Activated CD4-positive, CD25-positive, alpha-beta regulatory T cell treated with anti-CD3 and anti-CD28 coated beads, Interleukin-2, amount 50 U/mL, for 16 hours (primary cell): Measurements from ENCODE around the gene GABBR2.

Source experiments
- DNase-seq: peaks from one replicate; pipeline ENCODE4 v3.0.0-alpha.2; 2020; ENCODE audit warnings: low read depth, low spot score

The GABBR2 gene

GRCh38 chr9:98721643-98722042 lies 12.9 kb upstream of the GABBR2 start:
- no peak for DNase-seq

- DNase-seq, result no peak
These were observed 11.7 kb upstream of the GABBR2 start for GRCh38 chr9:98720402-98720801.

DNA sequence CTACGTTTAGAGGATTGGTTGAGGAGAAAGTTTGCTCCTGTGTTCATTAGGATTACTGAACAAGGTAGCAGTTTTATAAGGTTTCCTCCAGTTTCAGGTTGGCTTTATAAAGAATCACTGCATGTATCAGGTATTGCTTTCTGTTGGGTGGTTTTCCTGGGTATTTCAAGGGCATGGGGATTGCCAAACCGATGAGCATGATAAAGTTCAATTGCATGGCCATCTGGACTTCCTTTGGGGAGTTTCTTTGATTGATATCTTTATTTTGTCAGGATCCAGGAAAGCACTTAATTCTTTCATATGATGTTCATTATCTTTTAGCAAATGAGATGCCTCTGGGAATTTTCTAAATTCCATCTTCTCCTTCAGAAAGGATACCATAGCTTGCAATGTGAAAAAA lies 10.3 kb upstream of the GABBR2 start:
- no peak for DNase-seq

DNA sequence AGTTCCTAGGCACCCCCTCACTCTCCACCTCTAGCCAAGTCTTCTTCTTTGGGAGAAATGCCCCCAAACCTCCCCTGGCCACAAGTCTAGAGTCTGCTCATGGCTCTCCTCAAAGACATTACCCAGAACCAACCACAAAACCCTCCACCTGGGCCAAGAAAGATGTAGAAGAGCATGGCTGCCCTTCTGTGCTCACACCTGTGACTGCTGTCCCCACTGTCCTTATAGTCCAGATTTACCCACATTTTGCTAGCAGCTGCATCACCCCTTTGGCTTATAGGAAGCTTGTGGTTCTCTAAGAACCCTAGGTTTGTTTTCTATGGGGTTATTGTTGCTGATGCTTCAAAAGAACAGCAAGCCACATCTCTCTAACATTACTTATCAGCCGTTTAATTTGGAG lies 6.1 kb upstream of the GABBR2 start:
- DNase-seq, result no peak

GRCh38 chr9:98712987-98713386 lies 4.3 kb upstream of the GABBR2 start:
- DNase-seq, result no peak

DNA sequence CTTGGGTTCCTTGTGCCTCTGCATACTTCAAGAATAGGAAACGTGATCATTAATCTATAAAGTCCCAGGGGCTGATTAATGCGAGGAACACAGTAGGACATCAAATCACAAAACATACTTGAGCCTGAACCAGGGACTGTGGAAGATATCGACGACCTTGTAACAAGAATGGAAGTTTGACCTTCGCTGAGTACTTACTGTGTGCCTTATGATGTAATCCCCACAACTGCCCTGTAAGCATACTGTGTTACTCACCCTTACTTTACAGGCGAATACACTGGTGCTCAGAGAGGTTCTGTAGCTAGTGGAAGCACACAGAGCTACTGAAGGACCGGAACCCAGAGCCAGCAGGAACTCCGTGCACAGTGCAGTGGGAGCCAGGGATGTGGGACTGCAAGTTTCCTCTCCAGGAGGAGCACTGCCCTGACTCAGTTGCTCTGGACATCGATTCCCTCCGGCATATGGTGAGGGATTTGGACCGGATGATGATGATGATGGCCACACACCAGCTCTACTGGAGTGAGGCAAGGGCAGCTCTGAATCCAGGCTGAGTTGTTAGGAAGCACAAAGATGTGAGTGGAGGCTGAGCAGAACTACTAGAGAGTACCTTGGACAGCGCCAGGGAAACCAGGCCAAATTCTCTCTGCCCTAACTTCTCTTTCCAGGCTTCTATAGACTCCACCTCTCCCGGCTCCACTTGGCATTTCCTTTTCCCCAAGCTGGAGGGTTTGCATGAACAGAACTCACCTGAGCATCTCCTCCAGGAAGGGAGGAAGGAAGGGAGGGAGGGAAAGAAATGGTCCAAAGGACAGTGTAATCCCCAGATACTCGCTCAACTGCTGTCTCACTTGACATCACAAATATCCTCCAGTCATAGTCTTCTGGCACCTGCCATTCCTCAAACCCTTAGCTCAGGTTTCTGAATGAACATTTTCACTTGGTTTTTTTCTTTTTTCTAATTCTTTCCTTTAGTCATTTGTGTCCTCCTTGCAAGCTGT lies 1.5 kb upstream of the GABBR2 start:
- DNase-seq, result no peak

DNA sequence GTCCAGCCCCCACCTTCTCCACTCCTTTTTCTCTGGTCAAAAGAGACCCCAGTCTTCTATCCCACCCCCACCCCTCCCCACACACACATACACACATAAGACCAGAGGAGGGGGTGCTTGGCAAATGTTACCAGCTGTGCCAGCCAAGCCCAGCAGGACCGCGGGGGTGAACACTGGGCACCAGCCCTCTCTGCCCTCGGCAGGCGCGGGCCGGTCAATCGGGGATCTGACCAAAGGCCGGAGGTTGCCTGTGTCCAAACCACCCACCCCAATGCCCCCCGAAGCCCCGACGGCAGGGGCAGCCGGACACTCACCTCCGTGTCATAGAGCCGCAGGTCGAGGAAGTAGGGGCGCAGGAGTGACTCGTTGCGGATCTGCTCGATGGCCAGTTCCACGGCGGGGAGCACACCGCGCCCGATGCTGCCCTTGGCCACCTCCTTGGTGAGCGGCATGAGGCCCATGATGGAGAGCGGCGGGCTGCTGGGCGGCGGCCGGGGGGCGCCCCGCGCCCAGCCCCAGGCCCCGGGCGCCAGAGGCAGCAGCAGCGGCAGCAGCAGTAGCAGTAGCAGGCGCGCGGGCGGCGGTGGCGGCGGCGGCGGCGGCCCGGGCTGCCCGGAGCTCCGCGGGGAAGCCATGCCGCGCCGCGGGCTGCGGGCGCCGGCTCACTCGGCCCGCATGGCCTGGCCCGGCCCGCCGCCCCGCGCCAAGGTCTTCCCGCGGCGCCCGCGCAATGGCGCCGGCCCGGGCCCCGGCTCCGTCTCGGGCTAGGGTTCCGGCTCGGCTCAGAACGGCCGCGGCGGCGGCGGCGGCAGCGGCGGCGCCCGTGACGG lies 417 bp downstream of the GABBR2 start:
- DNase-seq, result no peak

GRCh38 chr9:98707166-98708102 lies 1.3 kb downstream of the GABBR2 start:
- DNase-seq, result no peak

- DNase-seq, result no peak
These were observed 2.0 kb downstream of the GABBR2 start for GRCh38 chr9:98706651-98707165.

GRCh38 chr9:98702835-98703380 lies 5.8 kb downstream of the GABBR2 start:
- DNase-seq, result no peak

- DNase-seq, result no peak
These were observed 6.4 kb downstream of the GABBR2 start for GRCh38 chr9:98702340-98702739.

- DNase-seq, result no peak
These were observed 7.2 kb downstream of the GABBR2 start for GRCh38 chr9:98701576-98701975.

DNA sequence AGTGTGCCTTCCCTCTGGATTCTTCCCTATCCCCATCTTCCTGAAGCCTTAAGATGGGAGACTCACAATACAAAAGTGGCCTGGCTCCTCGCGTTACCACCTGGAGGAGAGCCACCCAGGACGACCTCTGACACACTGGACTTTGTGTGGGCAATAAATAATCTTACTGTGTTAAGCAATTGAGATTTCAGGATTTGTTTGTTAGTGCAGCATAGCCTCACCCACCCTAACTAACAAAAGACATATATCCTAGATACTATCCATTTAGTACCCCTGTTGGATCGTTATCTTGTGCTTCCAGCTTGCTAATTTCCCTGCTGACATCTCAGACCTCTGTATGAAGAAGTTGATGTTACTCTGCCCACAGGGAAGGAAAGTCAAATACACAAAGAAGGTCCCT lies 7.9 kb downstream of the GABBR2 start:
- DNase-seq, result no peak

DNA sequence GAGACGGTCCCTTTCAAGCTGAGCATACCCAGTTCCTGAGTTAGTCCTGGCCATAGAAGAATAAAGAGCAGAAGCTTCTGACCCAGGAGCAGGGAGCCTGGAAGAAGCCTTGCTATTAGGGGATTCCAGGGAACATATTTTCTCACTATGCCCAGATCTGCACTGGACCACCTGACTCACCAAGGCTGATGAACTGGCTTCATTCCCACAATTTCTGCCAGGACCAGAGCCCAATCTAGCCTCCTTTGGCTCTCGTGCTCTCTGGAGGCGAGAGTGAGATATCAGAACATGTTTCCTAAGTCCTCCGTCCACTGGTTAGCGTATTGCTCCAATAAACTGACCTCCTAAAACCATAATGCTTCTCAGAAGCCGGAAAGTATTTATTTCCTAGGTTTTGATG lies 9.9 kb downstream of the GABBR2 start:
- DNase-seq, result no peak

DNA sequence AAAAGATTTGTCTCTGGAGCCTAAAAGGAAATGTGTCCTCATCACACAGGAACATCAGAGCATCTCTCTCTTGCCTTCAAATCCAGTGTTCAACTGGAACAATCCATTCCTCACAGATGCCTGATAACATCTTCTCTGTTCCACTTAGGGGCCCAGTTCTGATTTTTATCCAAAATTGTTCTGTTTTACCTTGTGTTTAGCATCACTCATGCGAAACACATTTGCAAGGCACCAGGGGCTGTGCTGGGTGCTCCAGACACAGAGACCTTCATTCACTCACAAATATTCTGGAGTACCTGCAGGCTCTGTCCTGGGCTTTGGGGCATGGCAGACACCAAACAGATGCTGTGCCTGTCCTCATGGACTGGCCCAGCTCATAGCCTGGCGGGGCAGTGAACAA lies 13.8 kb downstream of the GABBR2 start:
- no peak for DNase-seq

- no peak for DNase-seq
These were observed 16.3 kb downstream of the GABBR2 start for GRCh38 chr9:98692392-98692791.

- no peak for DNase-seq
These were observed 16.8 kb downstream of the GABBR2 start for GRCh38 chr9:98691890-98692289.

DNA sequence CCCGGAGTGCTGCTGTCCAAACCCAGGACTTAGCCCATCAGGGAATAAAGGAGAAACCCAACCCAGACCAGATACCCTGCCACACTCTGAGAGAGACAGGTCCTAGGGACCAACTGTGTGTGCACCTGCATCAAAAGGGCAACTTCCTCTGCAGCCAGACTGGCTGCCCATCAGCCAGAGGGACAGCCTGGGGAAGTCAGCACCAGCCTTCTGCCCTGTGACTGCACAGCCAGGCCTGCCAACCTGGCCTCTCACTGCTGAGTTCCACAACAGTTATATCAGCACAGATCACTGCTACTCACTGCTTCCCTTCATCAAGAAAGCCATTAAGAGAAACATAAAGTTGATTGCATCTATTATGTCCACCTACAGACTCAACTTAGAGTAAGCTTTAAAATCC lies 18.0 kb downstream of the GABBR2 start:
- no peak for DNase-seq

DNA sequence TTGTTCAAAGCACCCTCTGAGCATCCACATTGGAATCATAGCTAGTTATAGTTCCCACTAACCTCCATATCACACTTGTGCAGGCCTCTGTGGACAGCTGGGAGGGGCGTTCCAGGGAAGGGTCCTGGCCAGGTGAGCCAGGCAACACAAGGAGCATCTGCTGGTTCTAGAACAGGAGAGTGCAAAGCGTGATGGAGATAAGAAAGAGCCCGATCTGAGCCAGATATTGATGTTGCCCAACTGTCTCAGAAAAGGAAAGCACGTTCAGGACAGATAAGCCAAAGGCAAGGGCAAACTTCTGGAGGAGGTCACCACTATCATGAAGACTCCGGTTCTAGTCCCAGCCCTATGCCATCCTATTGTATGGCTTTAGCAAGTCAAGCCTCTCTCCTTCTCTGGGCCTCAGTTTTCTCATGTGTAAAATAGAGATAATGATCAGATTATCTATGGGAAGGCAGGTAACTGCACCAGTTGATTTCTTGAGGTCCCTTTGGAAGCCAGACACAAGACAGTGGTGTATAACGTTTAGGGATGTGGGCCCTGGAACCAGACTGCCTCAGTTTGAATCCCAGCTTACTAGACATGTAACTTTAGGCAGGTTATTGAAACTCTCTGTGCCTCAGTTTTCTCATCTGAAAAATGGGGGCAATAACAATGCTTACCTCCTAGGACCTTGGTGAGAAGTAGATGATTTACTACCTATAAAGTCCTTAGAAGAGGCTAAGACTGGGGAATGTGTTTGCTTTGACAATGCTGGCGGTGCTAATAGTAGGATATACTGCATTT lies 19.8 kb downstream of the GABBR2 start:
- DNase-seq, result no peak

DNA sequence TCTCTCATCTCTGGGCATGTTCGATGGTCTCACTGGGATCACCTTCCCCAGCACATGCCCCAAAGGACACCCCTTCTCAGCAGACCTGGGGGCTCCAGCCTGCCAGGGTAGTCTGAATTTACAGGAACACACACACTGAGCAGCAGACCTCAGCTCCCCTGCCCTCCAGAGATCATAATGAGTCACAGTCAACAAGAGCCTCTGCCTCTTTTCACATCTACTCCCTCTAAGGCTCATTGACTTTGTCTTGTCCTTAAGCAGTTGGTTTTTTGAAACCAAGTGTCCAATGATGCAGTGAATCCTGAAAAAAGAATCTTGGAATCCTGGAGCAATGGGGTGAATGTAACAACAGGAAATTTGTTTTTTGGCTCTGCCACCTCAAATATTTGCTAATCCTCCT lies 20.8 kb downstream of the GABBR2 start:
- DNase-seq, result no peak
